ENCODE results near the gene TGFA. TPM values are rescaled to one million over a fixed set of nuclear protein-coding genes. Genes with fewer than 3 reads are reported as not detected.

TGFA gene
- total RNA-seq, 2 experiments from 2014 or later: 0.47 to 0.88 TPM

- H3K4me3 Mint-ChIP-seq: no peak overlapping the region
- Histone ChIP-seq H3K36me3 (ENCODE audit: insufficient read depth, low read length) (peaks cover 3% of the 10 kb centered on the region), H3K4me1 (ENCODE audit: insufficient read depth, low read length) (no peaks in the 10 kb centered on the region), H3K27me3 (ENCODE audit: control insufficient read depth in 1 of 2, insufficient read depth in 2 of 2, low read length in 2 of 2) (no peaks in the 10 kb centered on the region), H3K9me3 (ENCODE audit: control insufficient read depth in 1 of 2, insufficient read depth in 1 of 2, low read length in 2 of 2) (no peaks in the 10 kb centered on the region), H3K27ac (ENCODE audit: low read depth in 1 of 2, low read length in 2 of 2) (no peak overlapping the region), H3K4me3 (ENCODE audit: low read length) (no peak overlapping the region)
- ATAC-seq (ENCODE audit: poor library complexity) (no peak), DNase-seq (no peak)
- ChIA-PET POLR2A (no interaction called here), CTCF (no interaction called here)
- H3K36me3 Mint-ChIP-seq (ENCODE audit: low read depth): peaks cover 9% of the 10 kb centered on the region
- H3K27me3 Mint-ChIP-seq: no peaks in the 10 kb centered on the region
- H3K27ac Mint-ChIP-seq: no peak overlapping the region
- intact Hi-C loops (cut with DNase I, micrococcal nuclease): no loop called here
- TF ChIP-seq, protein P1, sequence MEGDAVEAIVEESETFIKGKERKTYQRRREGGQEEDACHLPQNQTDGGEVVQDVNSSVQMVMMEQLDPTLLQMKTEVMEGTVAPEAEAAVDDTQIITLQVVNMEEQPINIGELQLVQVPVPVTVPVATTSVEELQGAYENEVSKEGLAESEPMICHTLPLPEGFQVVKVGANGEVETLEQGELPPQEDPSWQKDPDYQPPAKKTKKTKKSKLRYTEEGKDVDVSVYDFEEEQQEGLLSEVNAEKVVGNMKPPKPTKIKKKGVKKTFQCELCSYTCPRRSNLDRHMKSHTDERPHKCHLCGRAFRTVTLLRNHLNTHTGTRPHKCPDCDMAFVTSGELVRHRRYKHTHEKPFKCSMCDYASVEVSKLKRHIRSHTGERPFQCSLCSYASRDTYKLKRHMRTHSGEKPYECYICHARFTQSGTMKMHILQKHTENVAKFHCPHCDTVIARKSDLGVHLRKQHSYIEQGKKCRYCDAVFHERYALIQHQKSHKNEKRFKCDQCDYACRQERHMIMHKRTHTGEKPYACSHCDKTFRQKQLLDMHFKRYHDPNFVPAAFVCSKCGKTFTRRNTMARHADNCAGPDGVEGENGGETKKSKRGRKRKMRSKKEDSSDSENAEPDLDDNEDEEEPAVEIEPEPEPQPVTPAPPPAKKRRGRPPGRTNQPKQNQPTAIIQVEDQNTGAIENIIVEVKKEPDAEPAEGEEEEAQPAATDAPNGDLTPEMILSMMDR (IDR thresholded peaks at IDR 0.05): no peak
- no peaks in the 10 kb centered on the region for H3K9me3 Mint-ChIP-seq
- peaks cover 4% of the 10 kb centered on the region for H3K4me1 Mint-ChIP-seq (ENCODE audit: low read depth)
Measured at GRCh38 chr2:70448041-70448440, 105.6 kb downstream of the TGFA start.

GRCh38 chr2:70443726-70444125, 109.9 kb downstream of the TGFA start:
- no peaks in the 10 kb centered on the region for H3K27me3 Mint-ChIP-seq

GRCh38 chr2:70443078-70443465, 110.6 kb downstream of the TGFA start:
- Histone ChIP-seq H3K4me3 (ENCODE audit: low read length) (no peak overlapping the region), H3K4me1 (ENCODE audit: insufficient read depth, low read length) (peaks cover 27% of the 10 kb centered on the region), H3K36me3 (ENCODE audit: insufficient read depth, low read length) (no peaks in the 10 kb centered on the region), H3K27ac (ENCODE audit: low read depth in 1 of 2, low read length in 2 of 2) (no peak overlapping the region), H3K9me3 (ENCODE audit: control insufficient read depth in 1 of 2, insufficient read depth in 1 of 2, low read length in 2 of 2) (no peaks in the 10 kb centered on the region), H3K27me3 (ENCODE audit: control insufficient read depth in 1 of 2, insufficient read depth in 2 of 2, low read length in 2 of 2) (no peaks in the 10 kb centered on the region)
- H3K4me1 Mint-ChIP-seq (ENCODE audit: low read depth): peaks cover 49% of the 10 kb centered on the region
- ATAC-seq (ENCODE audit: poor library complexity): no peak
- H3K4me3 Mint-ChIP-seq: no peak overlapping the region
- ChIA-PET CTCF (no interaction called here), POLR2A (no interaction called here)
- TF ChIP-seq, protein P1 (IDR thresholded peaks at IDR 0.05): no peak
- intact Hi-C loops (cut with DNase I, micrococcal nuclease): no loop called here
- H3K27me3 Mint-ChIP-seq: no peaks in the 10 kb centered on the region
- no peak for DNase-seq
- H3K9me3 Mint-ChIP-seq: no peaks in the 10 kb centered on the region
- no peak overlapping the region for H3K27ac Mint-ChIP-seq
- H3K36me3 Mint-ChIP-seq (ENCODE audit: low read depth): no peaks in the 10 kb centered on the region

More at GRCh38 chr2:70443726-70444125, 109.9 kb downstream of the TGFA start:
- DNase-seq (no peak), ATAC-seq (ENCODE audit: poor library complexity) (no peak)
- POLR2A ChIA-PET: no interaction called here
- Mint-ChIP-seq H3K4me3 (no peak overlapping the region), H3K4me1 (ENCODE audit: low read depth) (peaks cover 42% of the 10 kb centered on the region), H3K9me3 (no peaks in the 10 kb centered on the region), H3K36me3 (ENCODE audit: low read depth) (no peaks in the 10 kb centered on the region), H3K27ac (peak overlapping the region; percentile 36)
- no peaks in the 10 kb centered on the region for H3K36me3 ChIP-seq (ENCODE audit: insufficient read depth, low read length)
- H3K4me1 ChIP-seq (ENCODE audit: insufficient read depth, low read length): peaks cover 27% of the 10 kb centered on the region
- H3K27me3 ChIP-seq (ENCODE audit: control insufficient read depth in 1 of 2, insufficient read depth in 2 of 2, low read length in 2 of 2): no peaks in the 10 kb centered on the region
- intact Hi-C loops (cut with DNase I, micrococcal nuclease): no loop called here
- no peak overlapping the region for H3K4me3 ChIP-seq (ENCODE audit: low read length)
- TF ChIP-seq, protein P1 (IDR thresholded peaks at IDR 0.05): no peak
- CTCF ChIA-PET: no interaction called here
- H3K9me3 ChIP-seq (ENCODE audit: control insufficient read depth in 1 of 2, insufficient read depth in 1 of 2, low read length in 2 of 2): no peaks in the 10 kb centered on the region
- H3K27ac ChIP-seq (ENCODE audit: low read depth in 1 of 2, low read length in 2 of 2): no peak overlapping the region
